SK-N-MC (cell line): ENCODE results near the gene USH1G.

Experiments used
- EZH2 ChIP-seq: fragments of 200-600 bp; sonication (generic); IDR thresholded peaks from one replicate; pipeline ENCODE4 v1.6.1; 2017; ENCODE audit warnings: antibody characterized with exemption
- FOXP2 ChIP-seq: optimal IDR thresholded peaks from 2 replicates; pipeline ENCODE3; 2011; ENCODE audit warnings: mild to moderate bottlenecking, moderate library complexity; ENCODE audit not compliant: insufficient read depth; ENCODE audit errors: extremely low read length, control extremely low read depth

DNA sequence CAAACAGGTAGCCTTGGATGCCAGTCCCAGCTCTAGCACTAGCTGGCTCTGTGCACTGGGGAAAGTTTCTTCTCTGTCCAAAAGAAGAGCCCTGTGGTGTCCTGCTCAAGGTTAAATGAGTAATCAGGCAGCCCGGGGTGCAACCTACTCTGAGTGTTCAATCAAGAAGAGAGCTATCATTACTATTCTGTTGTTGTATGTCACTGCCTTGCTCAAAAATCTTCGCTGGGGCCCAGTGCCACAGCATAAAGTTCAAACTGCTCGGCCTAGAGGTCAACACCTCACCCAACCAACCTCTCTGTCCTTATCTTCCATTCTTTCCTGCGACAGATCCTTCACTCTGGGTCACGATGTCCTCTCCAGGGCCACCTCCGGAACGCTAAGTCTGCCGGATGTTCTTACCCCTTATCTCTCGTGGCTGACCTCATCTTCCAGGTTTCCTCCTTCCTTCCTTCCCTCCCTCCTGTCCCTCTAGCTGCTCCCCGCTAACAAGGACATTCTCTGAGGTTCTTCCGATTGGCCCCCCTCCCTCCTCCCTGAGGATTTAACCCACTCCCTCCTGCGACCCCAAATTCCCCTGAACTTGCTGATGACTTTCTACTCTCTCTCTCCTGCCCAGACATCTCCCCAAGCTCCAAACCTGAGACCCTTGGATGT, 54.7 kb downstream of the USH1G start:
- TF ChIP-seq EZH2 (no peak), FOXP2 (no peak)
